ENCODE results near the gene KIAA0930.

- TF ChIP-seq CTCF (IDR thresholded peaks at IDR 0.05) (no peak), ZFX (IDR thresholded peaks at IDR 0.05; ENCODE audit: borderline replicate concordance) (no peak)
Observed at GRCh38 chr22:45149671-45150070, 91.0 kb downstream of the KIAA0930 start.
